ES-I3 (cell line): ENCODE results near the gene DDX46.
A peak's percentile ranks its signal among the peaks of the same experiment; 100 is the strongest.
"Not testable (repeated sequence)": the region's sequence is repeated elsewhere in the genome, so short reads cannot be mapped to it uniquely, and the experiment has no call there.

Experiments
- H3K36me3 ChIP-seq: 2 replicates; pipeline ENCODE4 v1.6.1; 2013; ENCODE audit warnings: mild to moderate bottlenecking, low read length, control low read depth, moderate library complexity; ENCODE audit not compliant: insufficient read depth
- H3K4me1 ChIP-seq: 2 replicates; pipeline ENCODE4 v1.6.1; 2013; ENCODE audit warnings: mild to moderate bottlenecking, control low read depth, low read length; ENCODE audit not compliant: insufficient read depth
- H3K9ac ChIP-seq: 2 replicates; pipeline ENCODE4 v1.6.1; 2013; ENCODE audit warnings: low read depth, mild to moderate bottlenecking, low read length, moderate library complexity
- H3K9me3 ChIP-seq: 2 replicates; pipeline ENCODE4 v1.6.1; 2013; ENCODE audit warnings: mild to moderate bottlenecking, low read length, moderate library complexity; ENCODE audit not compliant: control insufficient read depth, insufficient read depth

DDX46 gene

GRCh38 chr5:134813407-134813806, 54.8 kb downstream of the DDX46 start:
- Histone ChIP-seq H3K9ac (no peak overlapping the region), H3K4me1 (no peaks in the 10 kb centered on the region), H3K36me3 (peaks cover 33% of the 10 kb centered on the region), H3K9me3 (no peaks in the 10 kb centered on the region)

DNA sequence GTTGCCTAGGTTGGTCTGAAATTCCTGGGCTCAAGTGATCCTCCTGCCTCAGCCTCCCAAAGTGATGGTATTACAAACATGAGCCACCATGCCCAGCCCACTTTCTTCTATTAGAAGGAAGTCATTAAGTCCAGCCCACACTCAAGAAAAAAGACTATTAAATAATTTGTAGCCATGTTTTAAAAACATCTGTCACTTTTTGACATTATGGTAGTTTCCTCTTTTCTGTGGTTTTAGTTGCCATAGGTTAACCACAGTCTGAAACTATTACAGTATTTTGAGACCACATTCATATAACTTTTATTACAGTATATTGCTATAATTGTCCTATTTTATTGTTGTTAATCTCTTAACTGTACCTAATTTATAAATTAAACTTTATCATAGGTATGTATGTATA, 55.2 kb downstream of the DDX46 start:
- H3K9ac ChIP-seq: no peak overlapping the region
- no peaks in the 10 kb centered on the region for H3K4me1 ChIP-seq
- peaks cover 33% of the 10 kb centered on the region for H3K36me3 ChIP-seq
- no peaks in the 10 kb centered on the region for H3K9me3 ChIP-seq

GRCh38 chr5:134817006-134817405, 58.4 kb downstream of the DDX46 start:
- Histone ChIP-seq H3K9me3 (no peaks in the 10 kb centered on the region), H3K36me3 (peaks cover 28% of the 10 kb centered on the region), H3K4me1 (no peaks in the 10 kb centered on the region), H3K9ac (no peak overlapping the region)

GRCh38 chr5:134818776-134819175, 60.2 kb downstream of the DDX46 start:
- Histone ChIP-seq H3K36me3 (peaks cover 25% of the 10 kb centered on the region), H3K4me1 (no peaks in the 10 kb centered on the region), H3K9me3 (no peaks in the 10 kb centered on the region), H3K9ac (no peak overlapping the region)

GRCh38 chr5:134819407-134819963, 60.9 kb downstream of the DDX46 start:
- H3K9me3 ChIP-seq: no peaks in the 10 kb centered on the region
- H3K9ac ChIP-seq: no peak overlapping the region
- H3K36me3 ChIP-seq: peaks cover 23% of the 10 kb centered on the region
- no peaks in the 10 kb centered on the region for H3K4me1 ChIP-seq

DNA sequence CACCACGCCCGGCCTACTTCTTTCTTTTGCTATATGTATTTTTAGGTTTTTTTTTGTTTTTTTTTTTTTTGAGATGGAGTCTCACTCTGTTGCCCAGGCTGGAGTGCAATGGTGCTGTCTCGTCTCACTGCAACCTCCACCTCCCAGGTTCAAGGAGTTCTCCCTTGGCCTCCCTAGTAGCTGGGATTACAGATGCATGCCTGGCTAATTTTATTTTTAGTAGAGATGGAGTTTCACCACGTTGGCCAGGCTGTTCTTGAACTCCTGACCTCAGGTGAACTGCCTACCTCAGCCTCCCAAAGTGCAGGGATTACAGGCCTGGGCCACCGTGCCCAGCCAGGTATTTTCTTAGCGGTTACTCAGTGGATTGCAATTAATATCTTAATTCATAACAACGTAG, 63.3 kb downstream of the DDX46 start:
- H3K36me3 ChIP-seq: peaks cover 21% of the 10 kb centered on the region
- H3K9me3 ChIP-seq: no peaks in the 10 kb centered on the region
- H3K9ac ChIP-seq: no peak overlapping the region
- H3K4me1 ChIP-seq: no peaks in the 10 kb centered on the region

- Histone ChIP-seq H3K36me3 (peaks cover 22% of the 10 kb centered on the region), H3K9ac (no peak overlapping the region), H3K9me3 (no peaks in the 10 kb centered on the region), H3K4me1 (no peaks in the 10 kb centered on the region)
Measured at GRCh38 chr5:134824681-134825080, 66.1 kb downstream of the DDX46 start.

GRCh38 chr5:134825212-134825611, 66.6 kb downstream of the DDX46 start:
- Histone ChIP-seq H3K36me3 (peaks cover 20% of the 10 kb centered on the region), H3K9me3 (no peaks in the 10 kb centered on the region), H3K9ac (no peak overlapping the region), H3K4me1 (no peaks in the 10 kb centered on the region)

GRCh38 chr5:134833340-134834032, 74.9 kb downstream of the DDX46 start:
- Histone ChIP-seq H3K9me3 (no peaks in the 10 kb centered on the region), H3K36me3 (peaks cover 8% of the 10 kb centered on the region; the same call in 1 of the 2 replicates), H3K4me1 (no peaks in the 10 kb centered on the region), H3K9ac (no peak overlapping the region)

DNA sequence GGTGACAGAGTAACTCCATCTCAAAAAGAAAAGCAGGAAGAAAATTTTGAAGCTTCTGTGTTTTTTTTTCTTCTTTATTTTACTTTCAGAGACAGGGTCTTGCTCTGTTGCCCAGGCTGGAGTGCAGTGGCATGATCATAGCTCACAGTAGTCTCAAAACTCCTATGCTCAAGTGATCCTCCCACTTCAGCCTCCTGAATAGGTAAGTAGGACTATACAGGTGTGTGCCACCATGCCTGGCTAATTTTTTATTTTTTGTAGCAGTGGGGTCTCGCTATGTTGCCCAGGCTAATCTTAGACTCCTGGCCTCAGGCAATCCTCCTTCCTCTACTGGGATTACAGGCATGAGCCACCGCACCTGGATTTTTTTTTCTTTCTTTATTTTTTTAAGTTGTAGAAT, 77.0 kb downstream of the DDX46 start:
- Histone ChIP-seq H3K36me3 (peaks cover 6% of the 10 kb centered on the region; the same call in 1 of the 2 replicates), H3K9me3 (no peaks in the 10 kb centered on the region), H3K9ac (no peak overlapping the region), H3K4me1 (no peaks in the 10 kb centered on the region)

- no peak overlapping the region for H3K9ac ChIP-seq
- H3K9me3 ChIP-seq: no peaks in the 10 kb centered on the region
- peaks cover 9% of the 10 kb centered on the region; the same call in 1 of the 2 replicates for H3K36me3 ChIP-seq
- no peaks in the 10 kb centered on the region for H3K4me1 ChIP-seq
Measured at GRCh38 chr5:134837530-134838181, 79.1 kb downstream of the DDX46 start.

DNA sequence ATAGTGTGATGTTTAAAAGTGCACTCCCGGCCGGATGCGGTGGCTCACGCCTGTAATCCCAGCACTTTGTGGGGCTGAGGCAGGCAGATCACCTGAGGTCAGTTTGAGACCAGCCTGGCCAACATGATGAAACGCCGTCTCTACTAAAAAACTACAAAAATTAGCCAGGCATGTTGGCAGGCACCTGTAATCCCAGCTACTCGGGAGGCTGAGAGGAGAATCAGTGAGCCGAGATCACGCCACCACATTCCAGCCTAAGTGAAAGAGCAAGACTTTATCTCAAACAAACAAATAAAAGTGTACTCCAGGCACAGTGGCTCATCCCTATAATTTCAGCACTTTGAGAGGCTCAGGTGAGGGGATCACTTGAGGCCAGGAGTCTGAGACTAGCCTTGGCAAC, 79.8 kb downstream of the DDX46 start:
- H3K9me3 ChIP-seq, H3K36me3 ChIP-seq, H3K4me1 ChIP-seq, H3K9ac ChIP-seq: not testable (repeated sequence)

- Histone ChIP-seq H3K36me3 (0 out of 2 replicates have a peak, but pooled peaks cover 9% of the 10 kb centered on the region), H3K9me3 (no peaks in the 10 kb centered on the region), H3K4me1 (no peaks in the 10 kb centered on the region)
Measured at GRCh38 chr5:134840811-134841210, 82.2 kb downstream of the DDX46 start.

DNA sequence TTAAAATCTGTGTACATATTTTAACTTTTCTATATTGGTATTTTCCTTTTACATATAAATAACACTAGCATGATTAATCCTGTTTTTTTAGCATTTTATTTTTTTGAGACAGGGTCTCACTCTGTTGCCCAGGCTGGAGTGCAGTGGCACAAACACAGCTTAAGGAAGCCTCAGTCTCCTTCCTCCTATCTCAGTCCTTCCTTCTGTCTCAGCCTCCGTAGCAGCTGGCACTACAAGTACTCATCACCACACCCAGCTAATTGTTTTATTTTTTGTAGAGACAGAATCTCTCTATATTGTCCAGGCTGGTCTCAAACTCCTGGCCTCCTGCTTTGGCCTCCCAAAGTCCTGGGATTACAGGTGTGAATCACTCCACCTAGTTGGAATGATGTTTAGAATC, 85.7 kb downstream of the DDX46 start:
- H3K9ac ChIP-seq: no peak overlapping the region
- H3K36me3 ChIP-seq: 0 out of 2 replicates have a peak, but pooled peaks cover 5% of the 10 kb centered on the region
- H3K4me1 ChIP-seq: no peaks in the 10 kb centered on the region

More at GRCh38 chr5:134840811-134841210, 82.2 kb downstream of the DDX46 start:
- no peak overlapping the region for H3K9ac ChIP-seq

DNA sequence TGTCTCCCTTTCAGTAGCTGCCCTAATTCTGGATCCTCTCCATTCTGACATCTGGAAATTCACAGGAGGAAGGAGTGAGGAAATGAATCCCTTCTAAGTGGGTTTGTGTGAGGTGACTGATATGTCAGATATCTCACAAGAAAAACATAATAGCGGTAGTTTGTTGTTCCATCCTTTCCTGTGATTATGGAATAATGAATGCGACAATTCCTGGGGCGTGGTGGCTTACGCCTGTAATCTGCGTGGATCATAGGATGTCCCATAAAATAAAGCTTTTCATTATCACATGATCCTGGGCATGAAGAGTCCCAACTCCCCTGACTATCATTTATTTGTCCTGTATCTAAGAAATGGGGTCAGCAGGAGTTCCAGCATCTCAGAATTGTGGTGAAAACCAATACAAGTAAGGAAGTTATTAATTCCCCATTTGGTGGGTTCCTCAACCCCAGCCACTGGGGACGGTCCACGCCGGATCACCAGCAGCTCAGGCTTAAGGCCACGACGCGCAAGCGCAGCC, 86.8 kb downstream of the DDX46 start:
- H3K9me3 ChIP-seq: no peaks in the 10 kb centered on the region
- H3K36me3 ChIP-seq: peaks cover 5% of the 10 kb centered on the region; the same call in 1 of the 2 replicates
- H3K9ac ChIP-seq: peak overlapping the region; percentile 99
- H3K4me1 ChIP-seq: no peaks in the 10 kb centered on the region

More for the DNA sequence above, 85.7 kb downstream of the DDX46 start:
- H3K9me3 ChIP-seq: no peaks in the 10 kb centered on the region
